Mucosa of rectum (tissue), 2 donors: Measurements from ENCODE around the gene KMT2B.

Experiments
- H3K27ac ChIP-seq, 2 donors: one replicate each; pipeline ENCODE4 v1.7.0; 2013; ENCODE audit warnings: inconsistent platforms in 2 of 2, low read depth in 2 of 2, low read length in 2 of 2
- H3K27me3 ChIP-seq, 2 donors: one replicate each; pipeline ENCODE4 v1.7.0; 2013; ENCODE audit warnings: low read length in 2 of 2; ENCODE audit not compliant: control insufficient read depth in 2 of 2, insufficient read depth in 2 of 2
- H3K36me3 ChIP-seq, 2 donors: one replicate each; pipeline ENCODE4 v1.7.0; 2013; ENCODE audit warnings: low read length in 2 of 2; ENCODE audit not compliant: control insufficient read depth in 2 of 2, insufficient read depth in 2 of 2
- H3K4me1 ChIP-seq, 2 donors: one replicate each; pipeline ENCODE4 v1.7.0; 2013; ENCODE audit warnings: low read length in 2 of 2, mild to moderate bottlenecking in 1 of 2; ENCODE audit not compliant: control insufficient read depth in 2 of 2, insufficient read depth in 2 of 2
- H3K4me3 ChIP-seq, 2 donors: one replicate each; pipeline ENCODE4 v1.7.0; 2013; ENCODE audit warnings: low read length in 2 of 2
- H3K9ac ChIP-seq, 2 donors: one replicate each; pipeline ENCODE4 v1.7.0; 2013; ENCODE audit warnings: low read length in 2 of 2, low read depth in 1 of 2, mild to moderate bottlenecking in 1 of 2
- H3K9me3 ChIP-seq, 2 donors: one replicate each; pipeline ENCODE4 v1.7.0; 2013; ENCODE audit warnings: low read length in 2 of 2; ENCODE audit not compliant: control insufficient read depth in 2 of 2
- donor health status: healthy.
- donor health status: Normal muscosa, but diverticular disease.

Gene KMT2B

GRCh38 chr19:35693422-35693821, 24.4 kb upstream of the KMT2B start:
- Histone ChIP-seq H3K27me3 (no peaks in the 10 kb centered on the region), H3K4me1 (no peaks in the 10 kb centered on the region), H3K4me3 (no peak overlapping the region), H3K27ac (no peak overlapping the region), H3K9me3 (no peaks in the 10 kb centered on the region), H3K9ac (no peak overlapping the region), H3K36me3 (no peaks in the 10 kb centered on the region)

GRCh38 chr19:35693835-35694599, 23.8 kb upstream of the KMT2B start:
- no peak overlapping the region for H3K9ac ChIP-seq
- H3K9me3 ChIP-seq: no peaks in the 10 kb centered on the region
- H3K36me3 ChIP-seq: no peaks in the 10 kb centered on the region
- no peak overlapping the region for H3K27ac ChIP-seq
- no peak overlapping the region for H3K4me3 ChIP-seq
- no peaks in the 10 kb centered on the region for H3K27me3 ChIP-seq
- no peaks in the 10 kb centered on the region for H3K4me1 ChIP-seq

GRCh38 chr19:35695895-35696422, 21.8 kb upstream of the KMT2B start:
- no peaks in the 10 kb centered on the region for H3K36me3 ChIP-seq
- no peak overlapping the region for H3K9ac ChIP-seq
- H3K27ac ChIP-seq: no peak overlapping the region
- no peak overlapping the region for H3K4me3 ChIP-seq
- H3K27me3 ChIP-seq: no peaks in the 10 kb centered on the region
- no peaks in the 10 kb centered on the region for H3K4me1 ChIP-seq
- H3K9me3 ChIP-seq: no peaks in the 10 kb centered on the region

- Histone ChIP-seq H3K9ac (no peak overlapping the region), H3K27me3 (no peaks in the 10 kb centered on the region), H3K27ac (no peak overlapping the region), H3K36me3 (no peaks in the 10 kb centered on the region), H3K4me3 (no peak overlapping the region), H3K9me3 (no peaks in the 10 kb centered on the region), H3K4me1 (no peaks in the 10 kb centered on the region)
These were observed 21.0 kb upstream of the KMT2B start for GRCh38 chr19:35696835-35697234.

- peak overlapping the region; percentile 69 to 72 for H3K9ac ChIP-seq
- peaks cover 4 to 5% of the 10 kb centered on the region in 2 donors for H3K4me1 ChIP-seq
- peak overlapping the region; percentile 81 to 86 for H3K4me3 ChIP-seq
- H3K9me3 ChIP-seq: no peaks in the 10 kb centered on the region
- H3K36me3 ChIP-seq: no peaks in the 10 kb centered on the region
- peaks cover 0 to 2% of the 10 kb centered on the region in 2 donors for H3K27me3 ChIP-seq
- peak overlapping the region in 1 of 2 donors; percentile 43 for H3K27ac ChIP-seq
These were observed 15.4 kb upstream of the KMT2B start for GRCh38 chr19:35702223-35703012.

- Histone ChIP-seq H3K4me1 (peaks cover 4 to 5% of the 10 kb centered on the region in 2 donors), H3K36me3 (no peaks in the 10 kb centered on the region), H3K27ac (no peak overlapping the region), H3K9ac (no peak overlapping the region), H3K9me3 (no peaks in the 10 kb centered on the region), H3K4me3 (no peak overlapping the region), H3K27me3 (peaks cover 0 to 2% of the 10 kb centered on the region in 2 donors)
These were observed 14.5 kb upstream of the KMT2B start for GRCh38 chr19:35703343-35703742.

GRCh38 chr19:35704218-35704617, 13.6 kb upstream of the KMT2B start, which contains the start of gene ZBTB32:
Gene ZBTB32, plus strand, starts transcription at chr19:35704558. Its CDS starts 10,069 bp downstream, at chr19:35714627.
- no peaks in the 10 kb centered on the region for H3K36me3 ChIP-seq
- H3K9me3 ChIP-seq: no peaks in the 10 kb centered on the region
- H3K4me3 ChIP-seq: no peak within 1 kb of the TSS
- no peak within 1 kb of the TSS for H3K9ac ChIP-seq
- H3K27ac ChIP-seq: no peak within 1 kb of the TSS
- peaks cover 4 to 5% of the 10 kb centered on the region in 2 donors for H3K4me1 ChIP-seq
- H3K27me3 ChIP-seq: peaks cover 0 to 2% of the 10 kb centered on the region in 2 donors

- Histone ChIP-seq H3K9me3 (no peaks in the 10 kb centered on the region), H3K9ac (no peak overlapping the region), H3K4me1 (no peaks in the 10 kb centered on the region), H3K27me3 (peaks cover 0 to 2% of the 10 kb centered on the region in 2 donors), H3K36me3 (no peaks in the 10 kb centered on the region), H3K4me3 (no peak overlapping the region), H3K27ac (no peak overlapping the region)
These were observed 9.4 kb upstream of the KMT2B start for GRCh38 chr19:35708391-35708790.

GRCh38 chr19:35710784-35711723, 6.7 kb upstream of the KMT2B start:
- no peaks in the 10 kb centered on the region for H3K27me3 ChIP-seq
- H3K4me1 ChIP-seq: peaks cover 9 to 12% of the 10 kb centered on the region in 2 donors
- H3K27ac ChIP-seq: peak overlapping the region in 1 of 2 donors; percentile 24
- H3K9me3 ChIP-seq: no peaks in the 10 kb centered on the region
- H3K9ac ChIP-seq: no peak overlapping the region
- H3K36me3 ChIP-seq: no peaks in the 10 kb centered on the region
- no peak overlapping the region for H3K4me3 ChIP-seq
